ENCODE data around the gene IL17B.

The IL17B gene

DNA sequence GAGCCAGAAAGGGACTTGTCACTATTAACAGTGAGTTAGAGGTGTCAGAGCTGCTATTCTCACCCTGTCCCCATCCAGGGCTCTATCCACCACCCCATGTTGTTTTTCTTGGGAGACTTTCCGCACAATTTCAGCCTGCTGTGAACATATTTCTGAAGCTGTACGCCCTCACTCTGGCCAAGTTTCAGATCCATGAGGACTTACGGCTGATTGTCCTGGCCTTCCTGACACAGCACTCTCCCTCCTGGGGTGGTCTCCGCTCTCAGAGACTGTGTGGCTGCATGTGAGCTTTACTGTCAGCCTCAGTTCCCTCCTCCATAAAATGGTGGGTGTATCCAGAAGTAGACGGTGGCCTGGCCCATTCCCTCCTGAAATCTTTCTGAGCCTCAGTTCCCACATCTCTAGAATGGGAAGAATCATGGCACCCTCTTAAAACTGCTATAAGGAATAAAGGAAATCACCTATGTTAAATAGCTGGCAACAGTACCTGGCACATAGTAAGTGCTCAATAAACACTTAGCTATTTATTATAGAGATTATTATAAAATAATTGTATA is 804 bp upstream of the IL17B start:
- Mint-ChIP-seq H3K27me3 (no peaks in the 10 kb centered on the region), H3K4me1 (ENCODE audit: low read depth) (no peaks in the 10 kb centered on the region), H3K4me3 (no peak overlapping the region), H3K27ac (no peak overlapping the region), H3K9me3 (no peaks in the 10 kb centered on the region), H3K36me3 (ENCODE audit: low read depth) (no peaks in the 10 kb centered on the region)

DNA sequence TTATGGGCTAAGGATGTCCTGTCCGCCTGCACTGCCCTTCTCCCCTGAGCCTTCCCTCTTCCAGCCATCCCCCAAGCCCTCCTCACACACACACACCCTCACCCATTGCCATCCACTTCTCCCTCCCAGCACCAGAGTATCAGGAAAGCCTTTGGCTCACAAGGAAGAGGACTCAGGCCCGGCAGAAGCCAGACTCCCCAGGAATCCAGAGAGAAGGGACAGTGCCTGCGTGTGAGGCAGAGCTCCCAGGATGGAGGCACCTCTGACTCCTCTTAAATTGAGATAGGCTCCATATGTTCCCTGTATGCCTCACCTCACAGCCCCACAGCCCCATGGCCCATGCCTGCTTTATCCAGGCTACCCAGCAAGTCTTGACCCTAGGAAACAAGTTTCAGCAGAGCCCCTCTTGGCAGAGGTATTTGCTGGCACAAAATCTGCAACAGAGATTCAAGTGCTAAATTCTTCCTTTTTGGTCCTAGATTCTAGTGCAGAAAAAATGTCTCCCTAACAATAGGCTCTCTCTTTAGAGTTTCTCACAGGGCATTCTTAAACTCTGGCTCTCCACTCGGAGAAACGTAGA is 761 bp downstream of the IL17B start:
- Mint-ChIP-seq H3K4me1 (ENCODE audit: low read depth) (no peaks in the 10 kb centered on the region), H3K9me3 (no peaks in the 10 kb centered on the region), H3K27me3 (no peaks in the 10 kb centered on the region), H3K27ac (no peak overlapping the region), H3K4me3 (no peak overlapping the region), H3K36me3 (ENCODE audit: low read depth) (no peaks in the 10 kb centered on the region)

DNA sequence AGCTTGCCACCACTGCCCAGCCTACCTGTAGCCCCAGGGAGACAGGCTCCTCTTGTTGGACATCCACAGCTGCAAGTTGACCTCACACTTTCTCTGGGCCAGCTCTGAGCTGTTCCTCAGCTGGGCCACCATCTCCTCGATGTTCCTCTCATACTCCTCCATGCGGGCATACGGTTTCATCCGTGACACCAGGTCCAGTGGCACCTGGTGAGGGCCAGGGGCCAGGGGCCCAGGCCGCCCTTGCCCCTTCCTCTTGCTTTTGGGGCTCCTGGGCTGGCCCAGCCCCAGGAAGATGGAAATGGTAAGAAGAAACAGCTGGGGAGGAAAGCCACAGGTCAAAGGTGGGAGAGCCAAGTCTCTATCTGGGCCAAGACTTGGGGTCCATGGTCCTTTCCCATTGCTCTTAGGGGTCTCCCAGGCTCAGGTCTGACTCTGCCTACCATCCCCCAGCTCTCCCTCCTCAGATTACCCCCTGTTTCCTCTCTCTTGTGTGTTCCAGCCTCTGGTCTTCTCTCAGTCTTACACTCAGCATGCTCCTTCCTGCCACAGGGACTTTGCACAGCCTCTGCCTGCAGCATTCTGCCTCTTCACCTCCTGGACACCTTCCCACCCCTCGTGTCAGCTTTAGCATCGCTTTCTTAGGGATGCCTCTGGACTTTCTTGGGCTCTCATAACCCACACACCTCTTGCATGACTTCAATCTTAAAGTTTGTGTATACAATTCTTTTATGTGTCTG is 2.2 kb downstream of the IL17B start:
- H3K27ac Mint-ChIP-seq: no peak overlapping the region
- H3K36me3 Mint-ChIP-seq (ENCODE audit: low read depth): no peaks in the 10 kb centered on the region
- no peak overlapping the region for H3K4me3 Mint-ChIP-seq
- no peaks in the 10 kb centered on the region for H3K27me3 Mint-ChIP-seq
- H3K4me1 Mint-ChIP-seq (ENCODE audit: low read depth): no peaks in the 10 kb centered on the region
- H3K9me3 Mint-ChIP-seq: no peaks in the 10 kb centered on the region

DNA sequence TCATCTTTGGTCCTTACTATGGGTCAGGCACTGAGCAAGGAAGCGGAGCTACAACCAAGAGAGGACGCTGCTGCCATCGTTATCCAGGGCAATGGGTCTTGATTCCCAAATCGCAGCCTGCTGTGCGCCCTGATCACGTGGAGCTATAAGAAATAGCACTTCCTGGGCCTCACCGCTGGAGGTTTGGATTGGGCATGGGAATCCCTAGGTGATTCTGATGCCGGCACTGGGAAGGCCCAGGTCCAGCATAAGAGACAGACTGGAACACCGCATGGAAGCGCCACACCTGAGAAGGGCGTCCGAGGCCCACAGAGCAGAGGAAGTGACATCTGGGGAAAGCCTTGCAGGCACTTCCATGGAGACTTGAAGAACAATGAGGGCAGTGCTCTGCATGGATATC is 3.0 kb downstream of the IL17B start:
- Mint-ChIP-seq H3K27me3 (no peaks in the 10 kb centered on the region), H3K4me3 (no peak overlapping the region), H3K9me3 (no peaks in the 10 kb centered on the region), H3K36me3 (ENCODE audit: low read depth) (no peaks in the 10 kb centered on the region), H3K4me1 (ENCODE audit: low read depth) (no peaks in the 10 kb centered on the region), H3K27ac (no peak overlapping the region)

DNA sequence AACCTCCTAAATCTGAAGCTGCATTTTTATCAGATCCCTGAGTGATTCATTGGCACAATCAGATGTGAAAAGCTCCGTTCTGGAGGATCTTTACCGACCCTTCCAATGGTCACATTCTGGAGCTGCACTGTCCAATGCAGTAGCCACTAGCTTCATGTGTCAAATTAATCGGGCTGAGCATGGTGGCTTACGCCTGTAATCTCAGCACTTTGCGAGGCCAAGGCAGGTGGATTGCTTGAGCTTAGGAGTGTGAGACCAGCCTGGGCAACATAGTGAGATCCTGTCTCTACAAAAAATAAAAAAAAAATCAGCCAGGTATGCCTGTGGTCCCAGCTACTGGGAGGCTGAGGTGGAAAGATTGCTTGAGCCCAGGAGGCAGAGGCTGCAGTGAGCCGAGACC is 3.7 kb downstream of the IL17B start:
- no peak overlapping the region for H3K27ac Mint-ChIP-seq
- no peaks in the 10 kb centered on the region for H3K27me3 Mint-ChIP-seq
- H3K4me3 Mint-ChIP-seq: no peak overlapping the region
- no peaks in the 10 kb centered on the region for H3K4me1 Mint-ChIP-seq (ENCODE audit: low read depth)
- no peaks in the 10 kb centered on the region for H3K36me3 Mint-ChIP-seq (ENCODE audit: low read depth)
- H3K9me3 Mint-ChIP-seq: no peaks in the 10 kb centered on the region

DNA sequence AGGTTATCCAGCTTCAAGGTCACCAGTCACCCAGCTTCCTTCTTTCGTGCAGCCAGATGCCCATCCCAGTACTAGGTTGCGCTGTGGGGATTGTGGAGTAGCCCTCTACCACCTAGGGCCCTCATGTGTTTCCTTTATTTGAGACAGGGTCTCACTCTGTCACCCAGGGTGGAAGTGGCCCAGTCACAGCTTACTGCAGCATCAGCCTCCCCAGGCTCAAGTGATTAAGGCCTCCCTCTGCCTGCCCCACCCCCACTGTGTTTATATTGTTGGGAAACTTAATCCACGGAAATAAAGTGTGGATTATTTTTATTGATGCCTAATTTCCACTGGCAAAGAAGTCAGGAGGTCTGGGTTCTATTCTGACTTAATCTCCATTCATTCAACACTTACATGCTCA is 4.3 kb downstream of the IL17B start:
- no peaks in the 10 kb centered on the region for H3K27me3 Mint-ChIP-seq

DNA sequence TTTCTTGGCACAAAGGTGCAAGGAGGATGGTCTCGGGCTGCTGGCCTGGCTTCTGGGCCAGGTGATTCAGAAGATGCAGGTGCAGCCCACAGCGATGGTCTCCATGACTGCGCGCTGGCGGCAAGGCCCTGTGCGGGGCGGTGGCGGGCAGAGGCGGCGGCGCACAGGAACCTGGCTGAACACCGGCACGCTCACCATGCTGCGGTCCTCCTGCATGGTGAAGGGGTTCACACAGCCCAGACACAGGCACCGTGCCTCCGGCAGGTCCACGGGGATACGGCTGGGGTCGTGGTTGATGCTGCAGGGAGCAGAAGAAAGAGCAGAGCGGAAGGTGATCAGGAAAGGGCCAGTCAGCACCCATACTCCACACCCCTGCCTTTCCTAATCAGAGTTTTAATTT is 4.8 kb downstream of the IL17B start:
- H3K27ac Mint-ChIP-seq: no peak overlapping the region
- H3K27me3 Mint-ChIP-seq: no peaks in the 10 kb centered on the region
- H3K9me3 Mint-ChIP-seq: no peaks in the 10 kb centered on the region
- no peaks in the 10 kb centered on the region for H3K4me1 Mint-ChIP-seq (ENCODE audit: low read depth)
- H3K36me3 Mint-ChIP-seq (ENCODE audit: low read depth): no peaks in the 10 kb centered on the region
- H3K4me3 Mint-ChIP-seq: no peak overlapping the region

More for the DNA sequence above, 4.3 kb downstream of the IL17B start:
- Mint-ChIP-seq H3K36me3 (ENCODE audit: low read depth) (no peaks in the 10 kb centered on the region), H3K27ac (no peak overlapping the region), H3K9me3 (no peaks in the 10 kb centered on the region), H3K4me1 (ENCODE audit: low read depth) (no peaks in the 10 kb centered on the region), H3K4me3 (no peak overlapping the region)

DNA sequence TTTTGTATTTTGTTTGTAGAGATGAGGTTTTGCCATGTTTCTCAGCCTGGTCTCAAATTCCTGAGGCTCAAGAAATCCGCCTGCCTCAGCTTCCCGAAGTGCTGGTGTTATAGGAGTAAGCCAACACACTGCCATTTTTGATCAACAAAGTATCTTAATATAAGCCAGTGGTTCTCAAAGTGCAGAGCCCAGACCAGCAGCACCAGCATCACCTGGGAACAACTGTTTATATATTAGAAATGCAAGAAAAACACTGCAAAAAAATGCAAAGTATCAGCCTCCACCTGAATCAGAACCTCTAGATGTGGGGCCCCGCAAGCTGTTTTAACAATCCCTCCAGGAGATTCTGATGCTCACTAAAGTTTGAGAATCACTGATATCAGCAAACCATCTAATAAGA is 6.2 kb downstream of the IL17B start:
- Mint-ChIP-seq H3K27ac (no peak overlapping the region), H3K27me3 (no peaks in the 10 kb centered on the region), H3K4me3 (no peak overlapping the region), H3K4me1 (ENCODE audit: low read depth) (no peaks in the 10 kb centered on the region), H3K36me3 (ENCODE audit: low read depth) (no peaks in the 10 kb centered on the region), H3K9me3 (no peaks in the 10 kb centered on the region)

DNA sequence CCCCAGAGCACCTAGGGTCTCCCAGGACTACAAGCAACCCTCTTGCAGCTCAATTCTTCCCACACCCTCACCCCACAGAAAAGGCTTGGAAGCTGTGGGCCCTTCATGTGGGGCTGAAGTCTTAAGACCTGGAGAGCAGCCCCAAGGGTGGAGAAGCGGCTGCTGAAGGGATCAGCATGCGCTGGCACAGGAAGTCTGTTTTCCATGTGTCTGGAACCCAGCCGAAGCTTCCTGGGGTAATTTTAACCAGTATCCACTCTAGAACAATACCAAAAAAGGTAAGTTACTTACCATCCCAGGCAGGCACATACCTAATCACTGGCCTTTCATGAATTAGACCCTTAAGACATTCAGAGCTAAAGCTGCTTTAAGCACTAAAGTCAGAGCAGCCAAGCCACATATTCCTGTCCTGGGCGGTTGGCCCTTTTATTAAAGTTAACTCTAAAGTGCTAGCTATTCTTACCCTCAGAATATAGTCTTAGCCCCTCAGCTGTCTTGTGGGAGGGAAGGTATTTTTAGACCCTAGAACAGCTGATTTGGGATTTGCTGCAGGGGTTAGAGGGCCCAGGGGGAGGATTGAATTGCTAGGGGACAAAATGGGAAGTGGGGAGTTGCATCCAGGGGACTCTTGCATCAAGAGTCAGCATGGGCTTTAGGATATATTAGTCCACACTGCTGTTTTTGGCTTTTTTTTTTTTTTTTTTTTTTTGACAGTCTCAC is 6.9 kb downstream of the IL17B start:
- Mint-ChIP-seq H3K36me3 (ENCODE audit: low read depth) (no peaks in the 10 kb centered on the region), H3K4me3 (no peak overlapping the region), H3K27me3 (no peaks in the 10 kb centered on the region), H3K27ac (no peak overlapping the region), H3K9me3 (no peaks in the 10 kb centered on the region), H3K4me1 (ENCODE audit: low read depth) (no peaks in the 10 kb centered on the region)

DNA sequence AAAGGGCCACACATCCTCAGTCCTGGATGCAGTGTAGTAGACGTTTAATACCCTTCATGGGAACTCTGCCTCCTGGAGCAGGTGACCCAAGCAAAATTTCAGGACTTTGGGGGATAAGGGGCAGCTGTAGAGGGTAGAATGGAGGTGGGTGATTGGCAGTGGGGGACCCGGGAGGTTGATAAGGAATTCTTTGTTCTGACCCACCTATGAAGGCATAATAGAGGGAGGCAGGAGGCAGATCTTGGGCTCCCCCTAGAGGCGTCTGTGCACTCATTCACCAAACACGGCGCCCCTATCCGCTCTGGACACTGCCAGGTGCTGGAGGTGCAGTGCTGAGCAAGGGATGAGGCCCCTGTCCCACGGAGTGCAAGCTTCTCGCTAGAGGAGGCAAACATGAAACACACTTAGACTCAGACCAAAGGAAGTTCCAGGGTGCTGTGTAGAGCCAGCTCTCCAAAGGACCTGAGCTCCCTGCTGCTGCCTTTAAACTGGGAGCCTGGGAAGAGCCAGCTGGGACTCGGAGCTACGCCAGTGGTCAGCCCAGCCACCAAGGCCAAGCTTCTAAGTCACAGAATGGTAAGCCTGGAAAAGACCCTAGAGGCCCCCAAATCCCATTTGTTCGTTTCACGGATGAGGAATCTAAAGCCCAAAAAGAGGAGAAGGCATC is 7.7 kb downstream of the IL17B start:
- Mint-ChIP-seq H3K27me3 (no peaks in the 10 kb centered on the region), H3K36me3 (ENCODE audit: low read depth) (no peaks in the 10 kb centered on the region), H3K27ac (no peak overlapping the region), H3K9me3 (no peaks in the 10 kb centered on the region), H3K4me3 (no peak overlapping the region), H3K4me1 (ENCODE audit: low read depth) (no peaks in the 10 kb centered on the region)

DNA sequence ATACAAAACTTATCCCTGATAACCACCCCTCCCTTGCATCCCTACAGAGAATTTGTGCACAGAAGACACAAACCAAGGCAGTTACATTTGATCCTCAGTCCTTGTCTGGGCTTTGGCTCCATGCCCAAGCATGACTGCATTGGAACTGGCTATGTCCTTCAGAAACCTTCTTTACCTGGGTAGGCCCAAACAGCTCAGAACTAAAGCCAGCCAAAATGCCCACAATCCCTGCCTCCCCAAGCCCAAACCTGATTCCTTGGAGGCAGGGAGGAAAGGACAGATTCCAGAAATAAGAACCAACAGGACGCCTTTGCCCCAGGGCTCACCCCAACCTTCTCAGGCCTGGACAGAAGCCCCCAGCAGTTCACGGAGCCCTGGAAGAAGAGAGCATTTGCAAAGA is 8.2 kb downstream of the IL17B start:
- no peaks in the 10 kb centered on the region for H3K9me3 Mint-ChIP-seq
- no peak overlapping the region for H3K4me3 Mint-ChIP-seq
- no peaks in the 10 kb centered on the region for H3K36me3 Mint-ChIP-seq (ENCODE audit: low read depth)
- H3K4me1 Mint-ChIP-seq (ENCODE audit: low read depth): no peaks in the 10 kb centered on the region
- no peaks in the 10 kb centered on the region for H3K27me3 Mint-ChIP-seq
- H3K27ac Mint-ChIP-seq: no peak overlapping the region

DNA sequence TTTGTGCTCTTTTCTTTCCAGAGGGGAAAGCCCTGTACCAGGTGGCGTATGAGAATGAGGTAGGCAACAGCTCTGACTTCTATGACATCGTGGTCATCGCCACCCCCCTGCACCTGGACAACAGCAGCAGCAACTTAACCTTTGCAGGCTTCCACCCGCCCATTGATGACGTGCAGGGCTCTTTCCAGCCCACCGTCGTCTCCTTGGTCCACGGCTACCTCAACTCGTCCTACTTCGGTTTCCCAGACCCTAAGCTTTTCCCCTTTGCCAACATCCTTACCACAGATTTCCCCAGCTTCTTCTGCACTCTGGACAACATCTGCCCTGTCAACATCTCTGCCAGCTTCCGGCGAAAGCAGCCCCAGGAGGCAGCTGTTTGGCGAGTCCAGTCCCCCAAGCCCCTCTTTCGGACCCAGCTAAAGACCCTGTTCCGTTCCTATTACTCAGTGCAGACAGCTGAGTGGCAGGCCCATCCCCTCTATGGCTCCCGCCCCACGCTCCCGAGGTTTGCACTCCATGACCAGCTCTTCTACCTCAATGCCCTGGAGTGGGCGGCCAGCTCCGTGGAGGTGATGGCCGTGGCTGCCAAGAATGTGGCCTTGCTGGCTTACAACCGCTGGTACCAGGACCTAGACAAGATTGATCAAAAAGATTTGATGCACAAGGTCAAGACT is 11.0 kb downstream of the IL17B start:
- Mint-ChIP-seq H3K36me3 (ENCODE audit: low read depth) (no peaks in the 10 kb centered on the region), H3K4me1 (ENCODE audit: low read depth) (no peaks in the 10 kb centered on the region), H3K27ac (no peak overlapping the region), H3K4me3 (no peak overlapping the region), H3K9me3 (no peaks in the 10 kb centered on the region), H3K27me3 (no peaks in the 10 kb centered on the region)

DNA sequence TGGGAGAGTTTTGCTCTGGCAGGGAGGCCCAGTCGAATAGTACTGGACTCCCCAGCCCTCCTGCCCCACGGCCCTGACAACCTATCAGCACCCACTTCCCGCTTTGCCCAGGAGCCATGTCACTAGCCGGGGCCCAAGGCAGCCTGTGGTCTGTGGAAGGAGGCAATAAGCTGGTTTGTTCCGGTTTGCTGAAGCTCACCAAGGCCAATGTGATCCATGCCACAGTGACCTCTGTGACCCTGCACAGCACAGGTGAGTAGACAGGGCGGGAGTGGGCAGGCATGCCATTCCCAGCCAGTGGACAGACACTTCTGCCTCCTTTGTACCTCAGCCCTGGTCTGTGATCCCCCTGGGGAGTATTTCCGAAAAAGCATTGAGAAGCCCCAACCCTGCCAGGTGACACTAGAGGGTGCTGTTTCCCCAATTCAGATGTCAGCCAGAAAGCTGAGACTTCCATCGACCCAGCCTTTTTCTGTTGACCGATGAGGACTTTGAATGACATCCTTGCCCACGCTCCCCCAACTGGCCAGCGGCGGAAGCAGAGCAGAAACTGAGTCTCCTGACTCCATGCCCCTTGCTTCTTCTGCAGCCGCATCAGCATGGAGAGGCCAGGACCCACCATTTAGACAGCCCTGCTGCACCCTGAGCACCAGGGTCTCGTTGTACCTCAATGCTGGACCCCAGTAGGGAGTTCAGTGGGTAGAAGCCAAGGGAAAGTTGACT is 11.7 kb downstream of the IL17B start:
- Mint-ChIP-seq H3K4me3 (no peak overlapping the region), H3K9me3 (no peaks in the 10 kb centered on the region), H3K27me3 (no peaks in the 10 kb centered on the region), H3K36me3 (ENCODE audit: low read depth) (no peaks in the 10 kb centered on the region), H3K27ac (no peak overlapping the region), H3K4me1 (ENCODE audit: low read depth) (no peaks in the 10 kb centered on the region)

DNA sequence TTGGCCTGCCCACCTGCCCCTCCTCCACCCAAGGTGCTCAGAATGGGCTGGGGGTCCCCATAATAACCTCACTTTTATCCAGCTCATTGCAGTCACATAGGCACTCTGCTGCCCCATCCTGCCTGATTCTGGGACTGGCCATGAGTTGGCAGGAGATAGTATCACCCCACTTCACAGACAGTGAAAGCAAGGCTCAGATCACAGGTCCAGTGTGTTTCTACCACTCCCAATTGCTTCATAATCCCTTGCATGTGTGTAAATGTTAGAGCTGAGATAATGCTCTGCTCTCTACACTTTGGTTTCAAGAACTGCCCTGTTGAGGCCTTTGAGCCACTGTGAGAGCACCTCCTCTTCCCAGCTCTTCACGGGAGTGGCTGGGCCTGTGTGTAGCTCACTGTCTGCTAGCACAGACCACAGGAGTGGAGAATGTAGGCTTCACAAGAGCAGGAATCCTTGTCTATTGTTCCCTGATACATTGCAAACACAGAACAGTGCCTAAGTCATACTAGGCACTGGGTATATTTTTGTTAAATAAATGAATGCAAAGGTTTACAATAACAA is 12.8 kb downstream of the IL17B start:
- Mint-ChIP-seq H3K27me3 (no peaks in the 10 kb centered on the region), H3K4me1 (ENCODE audit: low read depth) (no peaks in the 10 kb centered on the region), H3K4me3 (no peak overlapping the region), H3K27ac (no peak overlapping the region), H3K9me3 (no peaks in the 10 kb centered on the region), H3K36me3 (ENCODE audit: low read depth) (no peaks in the 10 kb centered on the region)

Data from stimulated activated naive CD8-positive, alpha-beta T cell treated with anti-CD3 and anti-CD28 coated beads, Interleukin-15, Interleukin-2, amounts not matched to agents 100 ng/mL and 50 ng/mL, for 24 hours (primary cell).